HG03354 (cell line): ENCODE measurements around the gene NR6A1.

Experiments
- ATAC-seq: cut with Tn5 transposase; IDR thresholded peaks from one replicate; pipeline ENCODE4 v1.9.1; 2021; ENCODE audit warnings: mild to moderate bottlenecking; ENCODE audit not compliant: unreplicated experiment, poor library complexity, severe bottlenecking

Gene NR6A1

GRCh38 chr9:124514874-124515273 is 256.2 kb downstream of the NR6A1 start:
- no peak for ATAC-seq

DNA sequence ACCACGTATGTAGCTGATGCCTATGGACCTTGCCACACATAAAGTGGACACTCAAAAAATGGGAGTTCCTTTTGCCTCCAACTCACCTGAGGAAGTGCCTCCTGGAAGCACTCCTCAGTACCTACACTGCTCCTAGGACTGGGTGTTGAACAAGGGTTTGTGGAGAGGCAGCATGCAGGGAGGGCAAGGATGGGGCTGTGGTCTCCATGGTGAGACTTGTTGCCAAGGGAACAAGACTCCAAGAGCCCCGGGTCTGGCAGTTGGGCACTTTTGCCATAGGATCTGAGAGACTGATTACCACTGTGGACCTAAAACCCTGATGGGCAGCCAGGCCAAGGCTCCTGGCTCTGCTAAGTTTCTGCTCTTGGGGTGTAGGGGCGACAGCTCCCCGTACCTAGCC is 257.0 kb downstream of the NR6A1 start:
- ATAC-seq, result no peak

- ATAC-seq, result no peak
These were observed 257.6 kb downstream of the NR6A1 start for GRCh38 chr9:124513376-124513994.

DNA sequence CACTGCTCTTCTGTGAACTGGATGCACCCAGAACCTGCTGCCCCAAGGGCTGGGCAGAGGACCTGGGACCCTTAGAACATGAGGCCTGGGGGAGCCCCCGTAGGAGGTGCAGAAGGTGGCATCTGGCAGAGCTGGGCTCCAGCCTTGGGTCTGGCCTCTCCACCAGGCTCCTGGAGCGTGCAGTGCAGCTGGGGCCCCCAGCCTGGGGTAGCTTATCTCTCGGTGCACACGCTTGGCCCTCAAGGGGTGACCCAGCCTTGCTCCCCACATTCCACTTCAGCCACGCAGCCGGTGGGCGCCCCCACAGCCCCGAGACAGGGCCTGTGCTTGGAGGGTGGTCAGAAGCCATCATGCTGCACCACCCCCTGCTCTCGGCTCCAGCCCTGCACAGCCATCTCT is 258.3 kb downstream of the NR6A1 start:
- ATAC-seq, result no peak

DNA sequence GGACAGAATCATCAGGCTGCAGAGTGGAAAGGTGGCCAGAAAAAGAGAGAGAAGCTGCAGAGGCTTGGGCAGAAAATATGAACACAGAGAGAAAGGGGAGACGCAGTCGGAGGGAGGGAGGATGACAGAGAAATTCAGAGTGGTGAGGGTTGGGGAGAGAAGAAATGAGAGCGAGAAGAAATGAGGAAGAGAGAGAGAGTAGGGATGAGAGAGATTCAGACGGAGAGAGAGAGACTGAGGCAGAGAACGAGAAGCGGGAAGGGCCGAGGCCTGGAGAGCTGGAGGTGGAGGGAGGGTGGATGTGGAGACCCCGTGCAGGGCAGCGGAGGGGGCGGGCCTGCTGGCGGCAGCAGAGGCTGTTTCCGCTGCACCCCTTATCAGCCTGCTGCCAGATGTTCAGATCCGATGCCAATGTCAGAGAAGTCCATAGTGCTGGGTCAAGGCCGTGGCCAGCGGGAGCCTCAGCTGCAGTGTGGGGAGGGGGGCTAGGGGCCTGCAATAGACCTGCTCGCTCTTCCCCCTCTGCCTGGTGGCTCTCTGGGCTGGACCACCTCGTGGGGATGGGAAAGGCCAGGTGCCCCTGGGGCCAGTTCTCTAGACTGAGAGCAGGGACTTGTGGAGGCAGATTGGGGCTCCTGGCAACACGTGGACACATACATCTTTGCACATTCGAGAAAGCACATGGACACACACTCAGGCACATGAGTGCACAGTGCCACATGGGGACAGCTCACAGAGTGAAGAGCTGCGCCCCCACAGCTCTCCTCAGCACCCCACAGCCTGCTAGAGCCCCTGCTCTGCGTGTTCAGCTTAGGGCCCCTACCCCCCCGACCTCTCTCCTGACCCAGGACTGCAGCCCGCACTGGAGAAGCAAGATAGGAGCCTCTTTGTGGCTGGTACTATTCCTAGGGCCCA is 259.0 kb downstream of the NR6A1 start:
- ATAC-seq, result no peak

DNA sequence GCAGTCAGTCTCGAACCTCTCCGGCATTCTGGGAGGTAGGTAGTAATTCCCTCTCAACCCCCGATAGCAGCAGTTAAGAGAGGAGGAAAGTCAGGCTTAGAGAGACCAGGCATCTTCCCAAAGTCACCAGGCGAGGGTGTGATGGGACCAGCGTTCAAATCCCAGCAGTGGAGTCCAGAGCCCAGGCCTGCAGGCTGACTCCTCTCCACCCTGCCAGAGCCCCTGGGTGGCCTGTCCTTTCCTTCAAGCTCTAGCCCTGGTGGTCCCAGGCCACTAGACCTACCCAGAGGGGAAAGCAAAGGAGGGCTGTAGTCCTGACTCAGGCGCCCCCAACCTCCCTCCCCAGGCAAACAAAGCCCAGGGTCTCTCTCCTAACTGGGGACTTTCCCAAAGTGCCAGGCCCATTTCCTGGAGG is 259.7 kb downstream of the NR6A1 start:
- ATAC-seq, result no peak

- no peak for ATAC-seq
These were observed 260.3 kb downstream of the NR6A1 start for GRCh38 chr9:124510650-124511425.

- no peak for ATAC-seq
These were observed 263.2 kb downstream of the NR6A1 start for GRCh38 chr9:124507880-124508423.

- ATAC-seq, result no peak
These were observed 263.9 kb downstream of the NR6A1 start, which contains the start of gene NR5A1 for GRCh38 chr9:124506931-124507879. NR5A1 (minus strand) TSS chr9:124507399; CDS start chr9:124503395, 4,004 bp downstream.

DNA sequence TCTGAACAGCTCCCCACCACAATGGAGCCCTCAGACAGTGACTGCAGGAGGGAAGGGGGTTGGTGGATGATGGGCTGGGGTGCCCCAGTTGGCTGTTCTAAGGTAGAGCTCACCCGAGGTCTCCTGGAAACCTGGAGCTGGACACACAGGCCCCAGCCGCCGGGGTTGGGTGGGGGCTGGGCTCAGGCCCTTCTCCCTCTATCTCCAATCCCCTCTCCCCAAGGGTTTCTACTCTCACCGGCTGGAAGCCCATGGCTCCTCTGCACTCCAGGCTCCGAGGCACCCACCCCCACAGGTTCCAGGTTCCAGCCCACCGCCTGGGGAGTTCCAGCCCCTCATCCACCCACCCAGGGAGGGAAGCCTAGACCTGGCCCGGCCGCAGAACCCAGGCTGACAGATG is 264.7 kb downstream of the NR6A1 start:
- no peak for ATAC-seq

GRCh38 chr9:124505901-124506346 is 265.2 kb downstream of the NR6A1 start:
- no peak for ATAC-seq

DNA sequence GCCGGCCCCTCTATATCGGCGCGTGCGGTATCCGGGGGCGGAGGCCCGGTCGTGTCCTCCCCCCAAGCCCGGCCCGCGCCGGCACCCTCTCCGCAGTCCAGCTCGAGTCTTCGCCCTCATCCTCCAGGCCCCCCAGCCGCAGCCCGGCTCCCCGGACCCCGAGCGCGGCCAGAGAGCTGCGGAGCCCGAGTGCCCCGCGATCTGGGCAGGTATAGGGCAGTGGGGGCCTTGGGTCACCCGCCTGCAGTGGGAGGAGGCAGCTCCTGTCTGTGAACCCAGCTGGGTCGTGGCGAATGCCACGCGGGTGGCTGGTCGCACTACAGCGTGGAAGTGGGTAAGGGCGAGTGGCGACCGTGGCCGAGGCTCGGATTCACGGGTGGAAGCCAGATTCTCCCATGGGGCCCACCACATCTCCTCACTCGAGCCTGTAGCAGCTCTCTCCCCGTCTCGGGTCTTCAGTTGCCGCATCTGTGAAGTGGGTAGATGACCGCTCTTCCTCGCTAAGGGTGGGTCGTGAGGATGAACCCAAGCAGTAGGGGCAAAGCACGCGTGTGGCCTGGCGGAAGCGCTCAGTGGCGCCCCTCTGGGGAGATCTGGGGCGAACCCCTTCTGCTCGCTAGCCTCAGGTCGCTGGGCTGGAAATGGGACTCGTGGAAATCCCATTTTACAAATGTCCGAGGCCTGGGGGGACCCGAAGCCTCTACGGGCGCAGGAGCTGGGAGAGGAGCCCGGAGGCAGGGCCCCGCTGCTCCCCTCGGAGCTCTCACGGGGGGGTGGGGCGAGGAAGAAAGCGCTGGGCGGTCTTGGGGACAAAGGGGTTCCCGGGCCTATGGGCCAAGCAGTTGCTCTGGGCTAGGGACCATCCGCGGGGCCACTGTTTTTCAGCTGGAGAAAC is 265.9 kb downstream of the NR6A1 start:
- ATAC-seq, result no peak

DNA sequence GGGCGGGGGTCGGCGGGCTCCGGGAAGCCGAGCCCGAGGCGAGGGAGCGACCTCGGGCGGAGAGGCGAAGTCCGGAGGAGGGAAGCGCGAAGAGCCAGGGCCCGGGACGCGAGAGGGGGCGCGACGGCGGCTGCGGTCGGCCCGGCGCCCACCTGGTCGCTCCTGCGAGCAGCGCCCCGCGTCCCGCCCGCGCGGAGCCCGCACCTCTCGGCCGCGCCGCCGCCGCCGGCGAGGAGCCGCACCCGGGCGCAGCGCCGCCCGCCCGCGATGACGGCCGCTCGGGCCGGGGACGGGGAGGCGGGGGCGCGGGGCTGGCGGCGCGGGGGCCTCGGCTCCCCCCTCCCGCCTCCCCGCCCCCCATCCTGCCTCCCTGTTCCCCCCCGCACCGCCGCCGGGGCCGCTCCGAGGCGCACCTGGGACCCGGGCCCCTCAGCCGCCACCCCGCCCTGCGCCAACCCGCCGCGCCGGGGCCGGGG is 266.5 kb downstream of the NR6A1 start:
- ATAC-seq, result no peak

GRCh38 chr9:124503713-124504529 is 267.2 kb downstream of the NR6A1 start:
- no peak for ATAC-seq

GRCh38 chr9:124502711-124503702 is 268.1 kb downstream of the NR6A1 start:
- no peak for ATAC-seq

GRCh38 chr9:124501771-124502320 is 269.3 kb downstream of the NR6A1 start:
- ATAC-seq, result no peak
